GM21737 (cell line): ENCODE results near the gene TUT7.
"Not testable (repeated sequence)": the region's sequence is repeated elsewhere in the genome, so short reads cannot be mapped to it uniquely, and the experiment has no call there.

Experiments used
- ATAC-seq: cut with Tn5 transposase; IDR thresholded peaks from one replicate; pipeline ENCODE4 v1.9.1; 2021; ENCODE audit warnings: mild to moderate bottlenecking, moderate library complexity; ENCODE audit not compliant: unreplicated experiment

TUT7 gene

GRCh38 chr9:86349271-86349670 is 4.9 kb downstream of the TUT7 start:
- no peak for ATAC-seq

- ATAC-seq = no peak
Observed at GRCh38 chr9:86347991-86348390, 6.2 kb downstream of the TUT7 start.

- ATAC-seq = no peak
Observed at GRCh38 chr9:86344818-86345217, 9.4 kb downstream of the TUT7 start.

GRCh38 chr9:86342269-86342668 is 11.9 kb downstream of the TUT7 start:
- no peak for ATAC-seq

- ATAC-seq = no peak
Observed at GRCh38 chr9:86341007-86341491, 13.2 kb downstream of the TUT7 start.

- no peak for ATAC-seq
Observed at GRCh38 chr9:86340356-86341006, 13.7 kb downstream of the TUT7 start.

GRCh38 chr9:86337469-86338108 is 16.6 kb downstream of the TUT7 start:
- no peak for ATAC-seq

GRCh38 chr9:86336058-86336457 is 18.2 kb downstream of the TUT7 start:
- no peak for ATAC-seq

- no peak for ATAC-seq
Observed at GRCh38 chr9:86333651-86334050, 20.6 kb downstream of the TUT7 start.

- no peak for ATAC-seq
Observed at GRCh38 chr9:86330186-86330585, 24.0 kb downstream of the TUT7 start.

- no peak for ATAC-seq
Observed at GRCh38 chr9:86329649-86330048, 24.6 kb downstream of the TUT7 start.

GRCh38 chr9:86328156-86328555 is 26.1 kb downstream of the TUT7 start:
- ATAC-seq = no peak

GRCh38 chr9:86326536-86326935 is 27.7 kb downstream of the TUT7 start:
- no peak for ATAC-seq

- ATAC-seq = no peak
Observed at GRCh38 chr9:86324901-86325300, 29.3 kb downstream of the TUT7 start.

GRCh38 chr9:86324308-86324707 is 29.9 kb downstream of the TUT7 start:
- no peak for ATAC-seq

- no peak for ATAC-seq
Observed at GRCh38 chr9:86322973-86323644, 31.1 kb downstream of the TUT7 start.

GRCh38 chr9:86321373-86321772 is 32.8 kb downstream of the TUT7 start:
- no peak for ATAC-seq

- ATAC-seq = no peak
Observed at GRCh38 chr9:86318187-86318586, 36.0 kb downstream of the TUT7 start.

- ATAC-seq = no peak
Observed at GRCh38 chr9:86315078-86315477, 39.1 kb downstream of the TUT7 start.

GRCh38 chr9:86312959-86313358 is 41.3 kb downstream of the TUT7 start:
- ATAC-seq = not testable (repeated sequence)

GRCh38 chr9:86308687-86309086 is 45.5 kb downstream of the TUT7 start:
- ATAC-seq = no peak

GRCh38 chr9:86304236-86304730 is 49.9 kb downstream of the TUT7 start:
- no peak for ATAC-seq
